Osteoblast (primary cell): Measurements from ENCODE around the gene DDX5. TPM values are rescaled to one million over a fixed set of nuclear protein-coding genes. Genes with fewer than 3 reads are reported as not detected.

ENCODE experiments used
- DNase-seq: peaks from one replicate; pipeline ENCODE4 v3.0.0; 2011; ENCODE audit warnings: low spot score, mixed read lengths; ENCODE audit not compliant: insufficient read length; ENCODE audit errors: missing footprints
- H2AFZ ChIP-seq: 2 replicates; pipeline ENCODE4 v1.6.0; 2011; ENCODE audit warnings: mild to moderate bottlenecking, low read length
- H3K27ac ChIP-seq: 2 replicates; pipeline ENCODE4 v1.5.1; 2011; ENCODE audit warnings: mild to moderate bottlenecking, low read depth, low read length, moderate library complexity
- H3K27me3 ChIP-seq: 2 replicates; pipeline ENCODE4 v1.6.0; 2012; ENCODE audit warnings: mild to moderate bottlenecking, control low read depth, inconsistent platforms, low read length, moderate library complexity; ENCODE audit not compliant: insufficient read depth
- H3K36me3 ChIP-seq: 2 replicates; pipeline ENCODE4 v1.5.1; 2011; ENCODE audit warnings: mild to moderate bottlenecking, low read length, control low read depth, moderate library complexity; ENCODE audit not compliant: insufficient read depth
- H3K4me1 ChIP-seq: 2 replicates; pipeline ENCODE4 v1.5.1; 2011; ENCODE audit warnings: mild to moderate bottlenecking, low read length, control low read depth, moderate library complexity; ENCODE audit not compliant: insufficient read depth
- H3K4me2 ChIP-seq: 2 replicates; pipeline ENCODE4 v1.6.0; 2011; ENCODE audit warnings: mild to moderate bottlenecking, low read length; ENCODE audit not compliant: insufficient read depth
- H3K4me3 ChIP-seq: fragments of 200-600 bp; sonication (generic); 3 replicates; pipeline ENCODE4 v1.5.1; 2012; ENCODE audit warnings: mild to moderate bottlenecking, low read length, inconsistent platforms; ENCODE audit not compliant: insufficient read depth
- H3K79me2 ChIP-seq: 2 replicates; pipeline ENCODE4 v1.6.0; 2012; ENCODE audit warnings: mild to moderate bottlenecking, low read length, control low read depth, inconsistent platforms; ENCODE audit not compliant: insufficient read depth
- H3K9me3 ChIP-seq: 2 replicates; pipeline ENCODE4 v1.5.1; 2011; ENCODE audit warnings: low read depth, low read length, control low read depth
- H4K20me1 ChIP-seq: 2 replicates; pipeline ENCODE4 v1.6.0; 2012; ENCODE audit warnings: mild to moderate bottlenecking, low read length, control low read depth; ENCODE audit not compliant: insufficient read depth
- total RNA-seq: library from RNA; depleted of rRNA; stranded (reverse); fragments of >200 nt; gene quantifications from 2 replicates; pipeline ENCODE4 v1.2.3, GENCODE V29; 2012
- TF ChIP-seq, protein P1 (sequence below): IDR thresholded peaks from 2 replicates; pipeline ENCODE4 v1.5.1; 2011; ENCODE audit warnings: mild to moderate bottlenecking, low read depth, low read length, moderate library complexity; ENCODE audit errors: extremely low read depth

Gene DDX5
- total RNA-seq, 1 donor = 291 TPM

DNA sequence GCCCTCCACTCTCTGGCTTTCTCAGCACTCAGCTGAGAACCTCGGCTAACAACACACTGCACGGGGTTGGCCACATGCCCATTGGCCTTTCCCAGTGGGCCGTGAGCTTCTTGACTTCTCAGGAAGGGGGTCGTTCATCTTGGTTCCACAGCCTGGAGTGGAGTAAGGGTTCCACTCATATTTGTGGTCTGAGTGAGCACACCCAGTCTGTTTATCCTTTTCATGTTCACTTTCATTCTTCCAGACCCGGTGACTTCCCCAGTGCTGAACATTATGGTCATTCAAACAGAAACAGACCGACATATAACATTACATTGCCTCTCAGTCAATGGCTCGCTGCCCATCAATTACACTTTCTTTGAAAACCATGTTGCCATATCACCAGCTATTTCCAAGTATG is 48.9 kb downstream of the DDX5 start:
- no peaks in the 10 kb centered on the region for H3K9me3 ChIP-seq
- H3K4me2 ChIP-seq = peak overlapping the region; percentile 65
- no peaks in the 10 kb centered on the region for H3K36me3 ChIP-seq
- peak overlapping the region; percentile 25 for H3K4me3 ChIP-seq
- TF ChIP-seq, protein P1, sequence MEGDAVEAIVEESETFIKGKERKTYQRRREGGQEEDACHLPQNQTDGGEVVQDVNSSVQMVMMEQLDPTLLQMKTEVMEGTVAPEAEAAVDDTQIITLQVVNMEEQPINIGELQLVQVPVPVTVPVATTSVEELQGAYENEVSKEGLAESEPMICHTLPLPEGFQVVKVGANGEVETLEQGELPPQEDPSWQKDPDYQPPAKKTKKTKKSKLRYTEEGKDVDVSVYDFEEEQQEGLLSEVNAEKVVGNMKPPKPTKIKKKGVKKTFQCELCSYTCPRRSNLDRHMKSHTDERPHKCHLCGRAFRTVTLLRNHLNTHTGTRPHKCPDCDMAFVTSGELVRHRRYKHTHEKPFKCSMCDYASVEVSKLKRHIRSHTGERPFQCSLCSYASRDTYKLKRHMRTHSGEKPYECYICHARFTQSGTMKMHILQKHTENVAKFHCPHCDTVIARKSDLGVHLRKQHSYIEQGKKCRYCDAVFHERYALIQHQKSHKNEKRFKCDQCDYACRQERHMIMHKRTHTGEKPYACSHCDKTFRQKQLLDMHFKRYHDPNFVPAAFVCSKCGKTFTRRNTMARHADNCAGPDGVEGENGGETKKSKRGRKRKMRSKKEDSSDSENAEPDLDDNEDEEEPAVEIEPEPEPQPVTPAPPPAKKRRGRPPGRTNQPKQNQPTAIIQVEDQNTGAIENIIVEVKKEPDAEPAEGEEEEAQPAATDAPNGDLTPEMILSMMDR = no peak
- peak overlapping the region; percentile 48 for H2AFZ ChIP-seq
- H3K27me3 ChIP-seq = no peaks in the 10 kb centered on the region
- peak overlapping the region; percentile 25 for H3K27ac ChIP-seq
- DNase-seq = peak; percentile 85
- H4K20me1 ChIP-seq = no peaks in the 10 kb centered on the region
- H3K4me1 ChIP-seq = peaks cover 19% of the 10 kb centered on the region
- no peaks in the 10 kb centered on the region for H3K79me2 ChIP-seq

DNA sequence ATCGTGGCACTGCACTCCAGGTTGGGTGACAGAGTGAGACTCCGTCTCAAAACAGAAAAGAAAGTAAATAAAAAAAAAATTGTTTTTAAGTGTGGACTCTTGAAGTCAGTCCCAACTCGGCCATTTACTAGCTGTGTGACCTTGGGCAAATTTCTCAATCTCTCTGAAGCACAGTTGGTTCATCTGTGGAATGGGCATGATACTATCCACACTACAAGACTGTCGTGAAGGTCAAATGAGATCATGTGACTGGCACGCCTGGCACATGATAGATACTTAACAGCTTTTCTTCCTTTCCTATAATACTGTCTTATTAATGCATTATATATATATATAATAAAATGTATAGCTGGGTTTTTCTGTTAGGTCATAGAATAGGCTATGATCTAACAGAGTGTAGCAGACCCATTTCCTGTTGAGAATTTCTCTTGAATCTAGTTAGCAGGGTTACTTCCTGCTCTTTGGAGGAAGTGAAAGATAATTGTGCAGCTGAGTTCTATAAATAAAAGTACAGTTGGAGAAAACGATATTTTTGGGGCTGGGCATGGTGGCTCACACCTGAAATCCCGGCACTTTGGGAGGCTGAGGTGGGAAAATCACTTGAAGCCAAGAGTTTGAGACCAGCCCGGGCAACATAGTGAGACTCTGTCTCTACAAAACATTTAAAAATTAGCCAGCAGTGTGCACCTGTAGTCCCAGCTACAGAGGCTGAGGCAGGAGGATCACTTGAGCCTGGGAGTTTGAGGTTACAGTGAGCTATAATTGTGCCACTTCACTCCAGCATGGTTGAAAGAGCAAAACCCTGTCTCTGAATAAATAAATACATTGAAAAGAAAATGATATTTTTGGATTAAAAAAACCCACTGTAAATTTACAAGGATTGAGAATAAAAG is 49.9 kb downstream of the DDX5 start:
- no peak overlapping the region for H3K4me2 ChIP-seq
- peak overlapping the region; percentile 36 for H3K27ac ChIP-seq
- no peaks in the 10 kb centered on the region for H3K9me3 ChIP-seq
- TF ChIP-seq, protein P1 = no peak
- H2AFZ ChIP-seq = no peak overlapping the region
- H3K27me3 ChIP-seq = no peaks in the 10 kb centered on the region
- H3K79me2 ChIP-seq = no peaks in the 10 kb centered on the region
- DNase-seq = no peak
- H3K4me1 ChIP-seq = peaks cover 19% of the 10 kb centered on the region
- H3K36me3 ChIP-seq = no peaks in the 10 kb centered on the region
- no peaks in the 10 kb centered on the region for H4K20me1 ChIP-seq
- H3K4me3 ChIP-seq = no peak overlapping the region

DNA sequence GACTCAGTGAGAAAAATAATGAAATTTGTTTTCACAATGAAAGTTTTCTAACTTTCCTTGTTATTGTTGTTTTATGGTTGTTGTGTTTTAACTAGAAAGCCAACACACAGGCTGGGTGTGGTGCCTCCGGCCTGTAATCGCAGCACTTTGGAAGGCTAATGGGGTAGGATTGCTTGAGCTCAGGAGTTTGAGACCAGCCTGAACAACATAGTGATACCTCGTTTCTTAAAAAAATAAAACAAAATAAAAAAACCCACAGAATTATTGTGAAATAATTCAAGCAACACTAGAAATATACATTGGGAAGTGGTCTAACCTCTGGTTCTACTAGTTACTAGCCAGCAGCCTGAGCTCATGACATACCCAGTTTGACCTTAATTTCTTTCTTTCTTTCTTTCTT is 56.5 kb downstream of the DDX5 start:
- H3K27me3 ChIP-seq = no peaks in the 10 kb centered on the region
- no peaks in the 10 kb centered on the region for H3K36me3 ChIP-seq
- no peaks in the 10 kb centered on the region for H3K79me2 ChIP-seq
- no peaks in the 10 kb centered on the region for H4K20me1 ChIP-seq
- H3K9me3 ChIP-seq = no peaks in the 10 kb centered on the region
- TF ChIP-seq, protein P1 = no peak
- peak overlapping the region; percentile 67 for H3K27ac ChIP-seq
- H3K4me1 ChIP-seq = peaks cover 20% of the 10 kb centered on the region
- H3K4me3 ChIP-seq = peak overlapping the region; percentile 47
- H3K4me2 ChIP-seq = peak overlapping the region; percentile 77
- peak overlapping the region; percentile 78 for H2AFZ ChIP-seq
- peak; percentile 22 for DNase-seq
